CD4-positive, CD25-positive, alpha-beta regulatory T cell (primary cell): ENCODE data around the gene AP3S1. TPM values are rescaled to one million over a fixed set of nuclear protein-coding genes. Genes with fewer than 3 reads are reported as not detected.

ENCODE experiments used
- ATAC-seq, 2 donors: fragments of 150-1000 bp; cut with Tn5 transposase; one replicate each; pipeline ENCODE4 v1.10.0; 2021; ENCODE audit warnings: low read depth in 2 of 2, moderate number of reproducible peaks in 2 of 2, moderate library complexity in 1 of 2
- DNase-seq, 3 donors: peaks; one replicate each; pipeline versions ENCODE4 v3.0.0 to v3.0.0-alpha.2; 2012 to 2022; ENCODE audit warnings: mixed read lengths in 1 of 3
- H3K27ac ChIP-seq: one replicate; pipeline ENCODE4 v1.7.0; 2013; ENCODE audit warnings: mild to moderate bottlenecking, low read length; ENCODE audit not compliant: insufficient read depth, poor library complexity, severe bottlenecking
- H3K27me3 ChIP-seq: one replicate; pipeline ENCODE4 v1.7.0; 2013; ENCODE audit warnings: low read length; ENCODE audit not compliant: control insufficient read depth, insufficient read depth
- H3K36me3 ChIP-seq: one replicate; pipeline ENCODE4 v1.7.0; 2013; ENCODE audit warnings: mild to moderate bottlenecking, low read length, moderate library complexity; ENCODE audit not compliant: control insufficient read depth, insufficient read depth
- H3K4me1 ChIP-seq: 2 replicates; pipeline ENCODE4 v1.7.0; 2013; ENCODE audit warnings: mild to moderate bottlenecking, low read length; ENCODE audit not compliant: insufficient read depth, control insufficient read depth, poor library complexity, severe bottlenecking
- H3K4me3 ChIP-seq: one replicate; pipeline ENCODE4 v1.7.0; 2013; ENCODE audit warnings: low read depth, mild to moderate bottlenecking, low read length, moderate library complexity
- H3K9me3 ChIP-seq, 2 experiments: 1 replicate in 1 of 2; 2 replicates in 1 of 2; pipeline ENCODE4 v1.7.0; 2013; ENCODE audit warnings: low read length in 2 of 2, mild to moderate bottlenecking in 1 of 2, moderate library complexity in 1 of 2; ENCODE audit not compliant: control insufficient read depth in 2 of 2
- H3K27ac Mint-ChIP-seq, 3 donors: one replicate each; pipeline ENCODE4 v1.8.0; 2020 to 2022; ENCODE audit warnings: mild to moderate bottlenecking in 3 of 3, mixed read lengths in 3 of 3, moderate library complexity in 2 of 3
- H3K27me3 Mint-ChIP-seq: one replicate; pipeline ENCODE4 v1.8.0; 2022; ENCODE audit warnings: mild to moderate bottlenecking, mixed read lengths
- H3K36me3 Mint-ChIP-seq: one replicate; pipeline ENCODE4 v1.8.0; 2020; ENCODE audit warnings: mixed read lengths
- H3K4me1 Mint-ChIP-seq, 4 donors: one replicate each; pipeline ENCODE4 v1.8.0; 2020 to 2022; ENCODE audit warnings: mixed read lengths in 4 of 4, mild to moderate bottlenecking in 1 of 4
- H3K4me3 Mint-ChIP-seq, 4 donors: one replicate each; pipeline ENCODE4 v1.8.0; 2020 to 2022; ENCODE audit warnings: mild to moderate bottlenecking in 4 of 4, mixed read lengths in 4 of 4, moderate library complexity in 3 of 4
- H3K9me3 Mint-ChIP-seq, 7 donors: one replicate each; pipeline ENCODE4 v1.8.0; 2020 to 2022; ENCODE audit warnings: mixed read lengths in 7 of 7, mild to moderate bottlenecking in 3 of 7, moderate library complexity in 2 of 7
- polyA plus RNA-seq, 4 donors: library from polyadenylated mRNA; unstranded; fragments of 300-500 nt; fragmentation: Illumina TruSeq; gene quantifications; one replicate each; pipeline ENCODE4 v1.2.3, GENCODE V29; 2021
- total RNA-seq: library from RNA; stranded (reverse); gene quantifications from one replicate; pipeline ENCODE4 v1.2.3, GENCODE V29; 2022

AP3S1 gene
- total and polyA plus RNA-seq, 5 donors from 2014 or later: 39.5 to 77.5 (median 62.1) TPM

DNA sequence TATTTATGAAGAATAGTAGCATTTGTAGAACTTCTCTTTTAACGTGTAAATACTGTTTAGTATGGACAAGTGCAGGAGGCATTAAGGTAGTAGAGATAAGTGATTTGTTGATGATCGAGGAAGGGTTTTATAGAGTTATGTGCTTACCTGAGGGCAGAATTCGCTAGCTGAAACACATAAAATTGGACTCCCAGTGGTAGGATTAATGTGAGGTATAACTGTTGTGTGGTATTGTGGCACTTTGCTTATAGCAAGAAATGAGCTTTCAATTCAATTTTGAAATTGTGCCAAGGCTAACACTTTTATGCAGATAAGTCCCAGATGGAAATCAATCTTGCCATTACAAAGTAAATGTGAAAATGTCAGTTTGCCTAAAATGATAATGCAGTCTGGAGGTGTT lies 1.2 kb downstream of the AP3S1 start:
- DNase-seq: peak in 1 of 3 donors; percentile 6
- Mint-ChIP-seq H3K9me3 (no peaks in the 10 kb centered on the region), H3K4me1 (peaks cover 36 to 60% (median 48%) of the 10 kb centered on the region in 4 donors), H3K36me3 (no peaks in the 10 kb centered on the region), H3K4me3 (peak overlapping the region; percentile 95 to 98 (median 97)), H3K27me3 (no peaks in the 10 kb centered on the region), H3K27ac (peak overlapping the region; percentile 3 to 95 (median 95))
- no peak for ATAC-seq
- Histone ChIP-seq H3K4me1 (peaks cover 45% of the 10 kb centered on the region), H3K27ac (no peak overlapping the region), H3K27me3 (no peaks in the 10 kb centered on the region), H3K9me3 (no peaks in the 10 kb centered on the region), H3K4me3 (peak overlapping the region; percentile 96), H3K36me3 (peaks cover 4% of the 10 kb centered on the region)

DNA sequence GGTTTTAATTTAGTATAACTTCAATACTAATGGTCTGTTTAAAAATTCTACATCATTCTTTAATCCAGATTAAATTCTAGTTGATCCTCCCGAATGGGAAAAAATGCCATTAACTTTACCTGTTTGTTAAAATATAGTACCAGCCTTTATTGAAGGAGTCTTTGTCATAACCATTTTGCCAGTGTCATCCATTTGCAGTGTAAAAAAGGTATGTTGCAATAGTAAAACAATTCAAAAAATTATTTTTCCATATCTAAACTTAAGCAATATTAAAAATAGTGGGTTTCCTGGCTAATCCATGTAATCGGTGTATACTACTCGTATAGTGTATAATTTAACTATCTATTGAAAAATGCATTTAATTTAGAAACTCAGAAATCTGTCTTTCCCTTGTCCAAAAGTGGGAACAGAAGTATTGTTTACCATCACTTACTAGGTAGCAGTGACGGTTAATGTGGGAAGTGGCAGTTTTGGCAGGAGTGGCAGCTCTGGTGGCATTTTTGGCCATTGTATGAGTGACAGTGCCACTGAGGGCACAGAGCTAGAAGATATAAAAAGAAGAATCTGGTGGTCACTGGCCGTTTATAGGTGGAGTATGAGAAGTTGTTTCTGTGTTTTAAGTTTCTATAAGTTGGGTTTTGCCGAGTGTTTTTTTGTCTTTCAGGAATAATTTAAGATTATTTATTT lies 1.9 kb downstream of the AP3S1 start:
- Histone ChIP-seq H3K27ac (no peak overlapping the region), H3K9me3 (no peaks in the 10 kb centered on the region), H3K4me3 (peak overlapping the region; percentile 96), H3K36me3 (no peaks in the 10 kb centered on the region), H3K4me1 (peaks cover 40% of the 10 kb centered on the region), H3K27me3 (no peaks in the 10 kb centered on the region)
- peaks cover 34 to 54% (median 45%) of the 10 kb centered on the region in 4 donors for H3K4me1 Mint-ChIP-seq
- no peak for DNase-seq
- no peak for ATAC-seq
- no peaks in the 10 kb centered on the region for H3K36me3 Mint-ChIP-seq
- no peak overlapping the region for H3K27ac Mint-ChIP-seq
- no peaks in the 10 kb centered on the region for H3K9me3 Mint-ChIP-seq
- H3K27me3 Mint-ChIP-seq: no peaks in the 10 kb centered on the region
- H3K4me3 Mint-ChIP-seq: peak overlapping the region; percentile 95 to 98 (median 97)

DNA sequence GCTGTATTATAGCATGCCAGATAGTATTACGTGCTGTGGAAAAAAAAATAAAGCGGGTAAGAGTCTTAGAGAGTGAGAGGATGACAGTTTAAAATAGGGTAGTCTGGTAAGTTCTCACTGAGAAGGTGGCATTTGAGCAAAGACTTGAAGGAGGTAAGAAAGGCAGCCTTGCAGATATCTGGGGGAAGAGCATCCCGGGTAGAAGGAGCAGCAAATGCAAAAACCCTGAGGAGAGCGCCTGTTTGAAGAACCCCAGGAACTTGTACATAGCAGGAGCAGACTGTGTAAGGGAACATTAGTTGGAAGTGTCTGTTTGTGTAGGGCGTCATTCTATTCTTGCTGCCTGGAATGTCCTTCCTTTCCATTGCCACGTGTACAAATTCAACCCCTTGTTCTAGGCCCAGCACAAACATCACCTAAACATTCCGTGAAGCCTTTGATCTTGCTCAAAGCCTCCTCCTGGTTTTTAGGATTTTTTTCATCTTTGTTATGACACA lies 2.6 kb downstream of the AP3S1 start:
- no peaks in the 10 kb centered on the region for H3K36me3 ChIP-seq
- H3K4me1 ChIP-seq: peaks cover 32% of the 10 kb centered on the region
- H3K4me3 ChIP-seq: no peak overlapping the region
- no peak for DNase-seq
- peaks cover 35 to 51% (median 43%) of the 10 kb centered on the region in 4 donors for H3K4me1 Mint-ChIP-seq
- no peak overlapping the region for H3K27ac ChIP-seq
- H3K27ac Mint-ChIP-seq: peak overlapping the region in 1 of 3 donors; percentile 42
- no peaks in the 10 kb centered on the region for H3K27me3 Mint-ChIP-seq
- H3K9me3 ChIP-seq: no peaks in the 10 kb centered on the region
- no peaks in the 10 kb centered on the region for H3K36me3 Mint-ChIP-seq
- no peaks in the 10 kb centered on the region for H3K9me3 Mint-ChIP-seq
- peak overlapping the region in 3 of 4 donors; percentile 39 to 97 (median 95) for H3K4me3 Mint-ChIP-seq
- no peaks in the 10 kb centered on the region for H3K27me3 ChIP-seq
- ATAC-seq: no peak

DNA sequence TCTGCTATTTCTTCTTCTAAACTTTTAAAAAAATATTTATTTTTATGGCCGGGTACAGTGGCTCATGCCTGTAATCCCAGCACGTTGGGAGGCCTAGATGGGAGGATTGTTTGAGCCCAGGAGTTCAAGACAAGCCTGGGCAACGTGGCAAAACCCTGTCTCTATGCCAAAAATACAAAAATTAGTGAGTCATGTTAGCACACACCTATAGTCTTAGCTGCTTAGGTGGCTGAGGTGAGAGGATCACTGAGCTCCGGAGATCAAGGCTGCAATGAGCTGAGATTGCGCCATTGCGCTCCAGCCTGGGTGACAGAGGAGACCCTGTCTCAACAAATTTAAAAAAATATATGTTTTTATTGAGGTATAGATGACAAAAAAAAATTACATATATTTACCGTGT lies 5.6 kb downstream of the AP3S1 start:
- H3K9me3 Mint-ChIP-seq: no peaks in the 10 kb centered on the region
- H3K27ac Mint-ChIP-seq: peak overlapping the region in 1 of 3 donors; percentile 63
- no peak overlapping the region for H3K4me3 ChIP-seq
- no peak overlapping the region for H3K27ac ChIP-seq
- H3K36me3 ChIP-seq: no peaks in the 10 kb centered on the region
- no peaks in the 10 kb centered on the region for H3K9me3 ChIP-seq
- peaks cover 16% of the 10 kb centered on the region for H3K4me1 ChIP-seq
- DNase-seq: no peak
- H3K27me3 Mint-ChIP-seq: no peaks in the 10 kb centered on the region
- no peak for ATAC-seq
- no peaks in the 10 kb centered on the region for H3K36me3 Mint-ChIP-seq
- no peak overlapping the region for H3K4me3 Mint-ChIP-seq
- H3K27me3 ChIP-seq: no peaks in the 10 kb centered on the region
- H3K4me1 Mint-ChIP-seq: peaks cover 36 to 45% (median 38%) of the 10 kb centered on the region in 4 donors

DNA sequence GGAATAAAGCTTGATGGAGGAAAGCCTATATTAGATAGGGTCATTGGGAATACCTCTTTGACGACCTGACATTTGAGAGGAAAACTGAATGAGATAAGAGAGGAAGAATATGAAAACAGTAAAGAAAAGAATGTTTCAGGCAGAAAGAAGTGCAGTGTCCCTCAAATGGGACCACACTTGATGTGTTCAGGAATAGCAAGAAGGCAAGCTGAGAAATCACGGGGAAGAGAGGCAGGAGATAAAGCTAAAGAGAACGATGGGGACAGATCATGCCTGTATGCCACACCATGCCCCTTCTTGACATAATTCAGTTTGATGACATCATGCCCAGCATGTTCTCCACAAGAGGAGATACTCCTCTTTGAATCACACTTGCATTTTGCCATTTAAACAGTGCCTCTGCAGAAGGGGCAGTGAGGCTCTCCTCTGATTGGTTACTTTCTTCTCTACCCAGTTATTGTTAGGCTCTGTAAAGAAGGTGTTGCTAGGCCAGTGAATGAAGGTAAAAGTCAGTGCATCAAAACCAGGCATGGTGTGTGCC lies 7.6 kb downstream of the AP3S1 start:
- no peak for DNase-seq
- Histone ChIP-seq H3K4me3 (no peak overlapping the region), H3K36me3 (peaks cover 2% of the 10 kb centered on the region), H3K4me1 (no peaks in the 10 kb centered on the region), H3K27me3 (no peaks in the 10 kb centered on the region), H3K9me3 (no peaks in the 10 kb centered on the region), H3K27ac (no peak overlapping the region)
- Mint-ChIP-seq H3K4me1 (peaks cover 29 to 36% (median 31%) of the 10 kb centered on the region in 4 donors), H3K27me3 (no peaks in the 10 kb centered on the region), H3K9me3 (peaks cover 0 to 6% (median 2%) of the 10 kb centered on the region in 7 donors), H3K36me3 (peaks cover 12% of the 10 kb centered on the region), H3K4me3 (peak overlapping the region in 1 of 4 donors; percentile 17), H3K27ac (no peak overlapping the region)
- ATAC-seq: no peak

DNA sequence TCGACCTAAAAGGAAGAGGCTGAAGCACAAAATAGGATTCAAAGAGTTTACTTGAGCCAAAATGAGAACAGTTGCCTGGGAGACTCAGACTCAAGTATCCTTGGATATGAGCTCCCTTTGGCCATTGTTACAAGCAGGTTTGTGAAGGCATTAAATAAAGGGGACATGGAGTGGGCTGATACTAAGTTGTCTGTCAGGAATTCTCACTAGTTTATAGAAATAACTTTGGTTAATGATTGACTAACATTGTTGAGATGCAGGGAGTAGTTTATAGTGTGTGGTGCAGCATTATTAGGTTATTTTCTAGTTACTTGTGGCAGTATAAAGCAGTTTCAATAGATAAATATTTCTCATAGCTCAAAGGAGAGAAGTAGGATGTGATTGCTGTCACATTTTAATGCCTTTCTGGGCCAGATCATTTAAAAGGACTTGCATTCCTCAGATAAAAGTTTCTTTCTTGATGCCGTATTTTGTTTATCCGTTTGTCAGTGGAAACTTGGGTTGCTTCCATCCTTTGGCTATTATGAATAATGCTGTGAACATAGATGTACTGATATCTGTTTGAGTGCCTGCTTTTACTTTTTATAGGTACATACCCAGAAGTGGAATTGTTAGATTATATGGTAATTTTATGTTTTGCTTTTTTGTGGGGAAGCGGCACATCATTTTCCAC lies 9.1 kb downstream of the AP3S1 start:
- Histone ChIP-seq H3K4me3 (no peak overlapping the region), H3K27me3 (no peaks in the 10 kb centered on the region), H3K4me1 (no peaks in the 10 kb centered on the region), H3K9me3 (no peaks in the 10 kb centered on the region), H3K36me3 (peaks cover 2% of the 10 kb centered on the region), H3K27ac (no peak overlapping the region)
- Mint-ChIP-seq H3K27ac (no peak overlapping the region), H3K4me3 (no peak overlapping the region), H3K36me3 (peaks cover 12% of the 10 kb centered on the region), H3K27me3 (no peaks in the 10 kb centered on the region), H3K9me3 (peaks cover 0 to 6% (median 2%) of the 10 kb centered on the region in 7 donors), H3K4me1 (peaks cover 24 to 31% (median 28%) of the 10 kb centered on the region in 4 donors)
- ATAC-seq: no peak
- DNase-seq: no peak

DNA sequence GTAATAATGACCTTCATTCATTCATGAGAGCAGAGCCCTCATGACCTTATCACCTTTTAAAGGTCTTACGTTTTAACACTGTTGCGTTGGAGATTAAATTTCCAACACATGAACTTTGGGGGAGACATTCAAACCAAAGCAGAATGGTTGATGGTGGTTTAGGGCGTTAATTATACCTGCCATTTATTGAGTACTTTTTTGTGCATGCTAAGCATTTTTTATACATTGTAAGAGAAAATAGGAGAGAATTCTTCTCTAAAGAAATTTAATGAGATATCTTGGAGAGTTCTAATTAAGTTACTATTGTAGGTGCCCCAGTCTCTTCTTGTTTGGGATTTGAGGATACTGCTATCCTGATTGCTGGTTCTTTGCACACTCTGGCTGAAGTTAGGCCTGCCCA lies 12.4 kb downstream of the AP3S1 start:
- Mint-ChIP-seq H3K27me3 (no peaks in the 10 kb centered on the region), H3K4me1 (peaks cover 34 to 43% (median 41%) of the 10 kb centered on the region in 4 donors), H3K4me3 (no peak overlapping the region), H3K36me3 (peaks cover 12% of the 10 kb centered on the region), H3K9me3 (peaks cover 0 to 11% (median 2%) of the 10 kb centered on the region in 7 donors), H3K27ac (peak overlapping the region in 1 of 3 donors; percentile 35)
- Histone ChIP-seq H3K4me1 (no peaks in the 10 kb centered on the region), H3K9me3 (no peaks in the 10 kb centered on the region), H3K36me3 (peaks cover 2% of the 10 kb centered on the region), H3K27me3 (no peaks in the 10 kb centered on the region), H3K27ac (no peak overlapping the region), H3K4me3 (no peak overlapping the region)
- ATAC-seq (no peak), DNase-seq (no peak)
